Panc1 (cell line): ENCODE measurements around the gene ZBTB22.
A peak's percentile ranks its signal among the peaks of the same experiment; 100 is the strongest.

Experiments
- POLR2AphosphoS5 ChIP-seq: IDR thresholded peaks from 2 replicates; pipeline ENCODE4 v1.6.1; 2012; ENCODE audit warnings: mild to moderate bottlenecking, low read depth, low read length, moderate library complexity
- REST ChIP-seq, 2 experiments: IDR thresholded peaks; 2 replicates each; pipeline ENCODE4 v1.6.1; 2011 to 2012; ENCODE audit warnings: low read depth in 2 of 2, control low read depth in 1 of 2, low read length in 1 of 2, mild to moderate bottlenecking in 1 of 2, moderate library complexity in 1 of 2; ENCODE audit not compliant: insufficient read depth in 1 of 2
- TF ChIP-seq, protein P1 (sequence below): fragments of 450-650 bp; IDR thresholded peaks from 2 replicates; pipeline ENCODE4 v1.5.1; 2017; ENCODE audit warnings: mild to moderate bottlenecking

GRCh38 chr6:33273129-33273923 lies 44.2 kb downstream of the ZBTB22 start:
- TF ChIP-seq REST (IDR thresholded peaks at IDR 0.05; ENCODE audit: insufficient read depth in 1 of 2, low read depth in 2 of 2, low read length in 1 of 2) (no peak), POLR2AphosphoS5 (peak; percentile 13)
- TF ChIP-seq, protein P1, sequence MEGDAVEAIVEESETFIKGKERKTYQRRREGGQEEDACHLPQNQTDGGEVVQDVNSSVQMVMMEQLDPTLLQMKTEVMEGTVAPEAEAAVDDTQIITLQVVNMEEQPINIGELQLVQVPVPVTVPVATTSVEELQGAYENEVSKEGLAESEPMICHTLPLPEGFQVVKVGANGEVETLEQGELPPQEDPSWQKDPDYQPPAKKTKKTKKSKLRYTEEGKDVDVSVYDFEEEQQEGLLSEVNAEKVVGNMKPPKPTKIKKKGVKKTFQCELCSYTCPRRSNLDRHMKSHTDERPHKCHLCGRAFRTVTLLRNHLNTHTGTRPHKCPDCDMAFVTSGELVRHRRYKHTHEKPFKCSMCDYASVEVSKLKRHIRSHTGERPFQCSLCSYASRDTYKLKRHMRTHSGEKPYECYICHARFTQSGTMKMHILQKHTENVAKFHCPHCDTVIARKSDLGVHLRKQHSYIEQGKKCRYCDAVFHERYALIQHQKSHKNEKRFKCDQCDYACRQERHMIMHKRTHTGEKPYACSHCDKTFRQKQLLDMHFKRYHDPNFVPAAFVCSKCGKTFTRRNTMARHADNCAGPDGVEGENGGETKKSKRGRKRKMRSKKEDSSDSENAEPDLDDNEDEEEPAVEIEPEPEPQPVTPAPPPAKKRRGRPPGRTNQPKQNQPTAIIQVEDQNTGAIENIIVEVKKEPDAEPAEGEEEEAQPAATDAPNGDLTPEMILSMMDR: no peak
